AG20443 (cell line): ENCODE data around the gene KCTD13.
A peak's percentile ranks its signal among the peaks of the same experiment; 100 is the strongest.
"Not testable (repeated sequence)": the region's sequence is repeated elsewhere in the genome, so short reads cannot be mapped to it uniquely, and the experiment has no call there.

Experiments
- DNase-seq: peaks from one replicate; pipeline ENCODE4 v3.0.0; 2012; ENCODE audit warnings: low spot score, mixed read lengths

Gene KCTD13

GRCh38 chr16:29943846-29944799, 18.1 kb upstream of the KCTD13 start:
- DNase-seq: peak; percentile 91

- DNase-seq: no peak
Measured at GRCh38 chr16:29940656-29941055, 14.6 kb upstream of the KCTD13 start.

GRCh38 chr16:29931750-29932149, 5.7 kb upstream of the KCTD13 start:
- not testable (repeated sequence) for DNase-seq

GRCh38 chr16:29927070-29927905, 1.3 kb upstream of the KCTD13 start:
- peak; percentile 17 for DNase-seq

- peak; percentile 58 for DNase-seq
Measured at GRCh38 chr16:29926711-29927052, 656 bp upstream of the KCTD13 start.

GRCh38 chr16:29925105-29925756, 795 bp downstream of the KCTD13 start:
- DNase-seq: peak; percentile 28

GRCh38 chr16:29922986-29923501, 3.0 kb downstream of the KCTD13 start:
- no peak for DNase-seq

GRCh38 chr16:29922326-29922725, 3.7 kb downstream of the KCTD13 start:
- DNase-seq: no peak

GRCh38 chr16:29921034-29921385, 5.0 kb downstream of the KCTD13 start:
- no peak for DNase-seq

GRCh38 chr16:29920288-29921033, 5.6 kb downstream of the KCTD13 start:
- no peak for DNase-seq

- no peak for DNase-seq
Measured at GRCh38 chr16:29916979-29917378, 9.0 kb downstream of the KCTD13 start.

GRCh38 chr16:29915590-29916247, 10.3 kb downstream of the KCTD13 start:
- no peak for DNase-seq

- no peak for DNase-seq
Measured at GRCh38 chr16:29913514-29913913, 12.5 kb downstream of the KCTD13 start.

- DNase-seq: no peak
Measured at GRCh38 chr16:29912087-29912486, 13.9 kb downstream of the KCTD13 start.

GRCh38 chr16:29911676-29912010, 14.4 kb downstream of the KCTD13 start:
- DNase-seq: no peak

- DNase-seq: no peak
Measured at GRCh38 chr16:29910819-29911675, 15.0 kb downstream of the KCTD13 start.

- not testable (repeated sequence) for DNase-seq
Measured at GRCh38 chr16:29909851-29910250, 16.2 kb downstream of the KCTD13 start.

- DNase-seq: no peak
Measured at GRCh38 chr16:29909391-29909790, 16.6 kb downstream of the KCTD13 start.

- DNase-seq: no peak
Measured at GRCh38 chr16:29908719-29909220, 17.3 kb downstream of the KCTD13 start.

- no peak for DNase-seq
Measured at GRCh38 chr16:29907973-29908372, 18.1 kb downstream of the KCTD13 start.
